GM23338 (cell line): Measurements from ENCODE around the gene HIVEP1. TPM values are rescaled to one million over a fixed set of nuclear protein-coding genes. Genes with fewer than 3 reads are reported as not detected.

ENCODE experiments used
- ATAC-seq: fragments of 200-7000 bp; cut with Tn5 transposase; 3 replicates; pipeline ENCODE4 v1.9.1; 2020
- DNase-seq: peaks from one replicate; pipeline ENCODE4 v3.0.0-alpha.2; 2015; ENCODE audit warnings: low spot score
- H2AFZ ChIP-seq: fragments of 200-600 bp; sonication (generic); 2 replicates; pipeline ENCODE4 v1.8.0; 2016; ENCODE audit warnings: antibody characterized with exemption, mild to moderate bottlenecking, moderate library complexity
- H3F3A ChIP-seq: fragments of 200-600 bp; sonication (generic); replicated peaks from 2 replicates; pipeline ENCODE4 v1.8.0; 2017; ENCODE audit warnings: antibody characterized with exemption, mixed run types, low read depth
- H3K27ac ChIP-seq: fragments of 200-600 bp; sonication (generic); 2 replicates; pipeline ENCODE4 v1.6.1; 2016; ENCODE audit warnings: low read depth
- H3K27me3 ChIP-seq: fragments of 200-600 bp; sonication (generic); 2 replicates; pipeline ENCODE4 v1.8.0; 2016; ENCODE audit warnings: mild to moderate bottlenecking, mixed run types, moderate library complexity; ENCODE audit not compliant: insufficient read depth
- H3K36me3 ChIP-seq: fragments of 200-600 bp; sonication (generic); 2 replicates; pipeline ENCODE4 v1.8.0; 2016; ENCODE audit warnings: mild to moderate bottlenecking; ENCODE audit not compliant: insufficient read depth
- H3K4me1 ChIP-seq: fragments of 200-600 bp; sonication (generic); 2 replicates; pipeline ENCODE4 v1.8.0; 2016; ENCODE audit warnings: mild to moderate bottlenecking, moderate library complexity; ENCODE audit not compliant: insufficient read depth
- H3K4me2 ChIP-seq: fragments of 200-600 bp; sonication (generic); 2 replicates; pipeline ENCODE4 v1.7.1; 2017; ENCODE audit warnings: mixed run types
- H3K4me3 ChIP-seq: fragments of 200-600 bp; sonication (generic); 2 replicates; pipeline ENCODE4 v1.6.1; 2016; ENCODE audit warnings: mixed run types
- H3K79me2 ChIP-seq: fragments of 200-600 bp; sonication (generic); replicated peaks from 2 replicates; pipeline ENCODE4 v1.8.0; 2017; ENCODE audit warnings: mild to moderate bottlenecking; ENCODE audit not compliant: insufficient read depth
- H3K9me2 ChIP-seq: fragments of 200-600 bp; sonication (generic); 2 replicates; pipeline ENCODE4 v1.8.0; 2017; ENCODE audit not compliant: insufficient read depth
- H4K20me1 ChIP-seq: fragments of 200-600 bp; sonication (generic); replicated peaks from 2 replicates; pipeline ENCODE4 v1.8.0; 2017; ENCODE audit warnings: mild to moderate bottlenecking; ENCODE audit not compliant: insufficient read depth
- H3K27ac Mint-ChIP-seq: 2 replicates; pipeline ENCODE4 v1.8.0; 2020; ENCODE audit warnings: inconsistent platforms, mild to moderate bottlenecking, moderate library complexity, mixed read lengths
- H3K27me3 Mint-ChIP-seq: 3 replicates; pipeline ENCODE4 v1.8.0; 2022; ENCODE audit warnings: low read depth, mild to moderate bottlenecking, moderate library complexity, mixed read lengths, inconsistent platforms; ENCODE audit not compliant: insufficient read depth, poor library complexity
- H3K36me3 Mint-ChIP-seq: 3 replicates; pipeline ENCODE4 v1.8.0; 2021; ENCODE audit warnings: low read depth, mild to moderate bottlenecking, inconsistent platforms, moderate library complexity, mixed read lengths
- H3K4me1 Mint-ChIP-seq: 3 replicates; pipeline ENCODE4 v1.8.0; 2020; ENCODE audit warnings: mild to moderate bottlenecking, inconsistent platforms, mixed read lengths
- H3K4me3 Mint-ChIP-seq: 3 replicates; pipeline ENCODE4 v1.8.0; 2021; ENCODE audit warnings: moderate library complexity, mild to moderate bottlenecking, inconsistent platforms, mixed read lengths
- H3K9me3 Mint-ChIP-seq: 3 replicates; pipeline ENCODE4 v1.8.0; 2020; ENCODE audit warnings: moderate library complexity, mild to moderate bottlenecking, inconsistent platforms, mixed read lengths
- CREB1 ChIP-seq: fragments of 250-450 bp; sonication (Bioruptor Pico); IDR thresholded peaks from 2 replicates; pipeline ENCODE4 v1.5.0; 2020; ENCODE audit warnings: low read depth, mild to moderate bottlenecking, moderate library complexity
- CTCF ChIP-seq, 2 experiments: fragments of 200-600 bp in 1 of 2; sonication (generic) in 1 of 2; conservative IDR thresholded peaks; 2 replicates each; pipeline versions ENCODE4 v1.5.1 to v1.6.1; 2016 to 2017; ENCODE audit warnings: antibody characterized with exemption in 2 of 2, low read depth in 2 of 2, mild to moderate bottlenecking in 2 of 2, moderate library complexity in 1 of 2
- ETS1 ChIP-seq: IDR thresholded peaks from 2 replicates; pipeline ENCODE4 v1.6.1; 2016; ENCODE audit warnings: antibody characterized with exemption
- EZH2phosphoT487 ChIP-seq: fragments of 200-600 bp; sonication (generic); IDR thresholded peaks from one replicate; pipeline ENCODE4 v1.8.1; 2018; ENCODE audit warnings: antibody characterized with exemption; ENCODE audit not compliant: unreplicated experiment
- JUNB ChIP-seq: IDR thresholded peaks from one replicate; pipeline ENCODE4 v1.6.1; 2016; ENCODE audit warnings: antibody characterized with exemption; ENCODE audit not compliant: unreplicated experiment
- NANOG ChIP-seq: IDR thresholded peaks from 2 replicates; pipeline ENCODE4 v1.6.1; 2016; ENCODE audit warnings: antibody characterized with exemption, borderline replicate concordance
- POLR2AphosphoS5 ChIP-seq: IDR thresholded peaks from 2 replicates; pipeline ENCODE4 v1.6.1; 2016; ENCODE audit warnings: antibody characterized with exemption, low read depth
- REST ChIP-seq: IDR thresholded peaks from one replicate; pipeline ENCODE4 v1.6.1; 2018; ENCODE audit warnings: antibody characterized with exemption; ENCODE audit not compliant: unreplicated experiment
- ZNF114 ChIP-seq: fragments of 250-450 bp; sonication (Bioruptor Pico); IDR thresholded peaks from 2 replicates; pipeline ENCODE4 v1.5.0; 2020; ENCODE audit warnings: mild to moderate bottlenecking, moderate library complexity
- ZNF331 ChIP-seq: fragments of 250-450 bp; sonication (Bioruptor Pico); IDR thresholded peaks from 2 replicates; pipeline ENCODE4 v1.5.0; 2020; ENCODE audit warnings: low read depth, mild to moderate bottlenecking, moderate library complexity
- polyA plus RNA-seq: library from polyadenylated mRNA; unstranded; fragments of >200 nt; fragmentation: Nextera tagmentation; extraction: Ambion mirVana; gene quantifications from 2 replicates; pipeline ENCODE4 v1.2.1, GENCODE V29; 2016
- total RNA-seq: library from RNA; depleted of rRNA; stranded (reverse); fragments of >200 nt; shearing (Covaris generic); gene quantifications from 2 replicates; pipeline ENCODE4 v1.2.3, GENCODE V29; 2014

Gene HIVEP1
- total and polyA plus RNA-seq, 2 experiments from 2014 or later, result 10.1 to 21.7 TPM

- Histone ChIP-seq H3K79me2 (peaks cover 15% of the 10 kb centered on the region; the same call in 1 of the 2 replicates), H3K9me2 (no peaks in the 10 kb centered on the region), H3K36me3 (no peaks in the 10 kb centered on the region), H2AFZ (no peak overlapping the region), H3K4me2 (no peak overlapping the region), H4K20me1 (0 out of 2 replicates have a peak, but pooled peaks cover 3% of the 10 kb centered on the region), H3F3A (no peaks in the 10 kb centered on the region), H3K4me3 (no peak overlapping the region), H3K4me1 (no peaks in the 10 kb centered on the region), H3K27me3 (no peaks in the 10 kb centered on the region), H3K27ac (no peak overlapping the region)
- H3K9me3 Mint-ChIP-seq, result 0 out of 3 replicates have a peak, but pooled peaks cover under 1% of the 10 kb centered on the region
- H3K27ac Mint-ChIP-seq, result no peak overlapping the region
- peaks cover 9% of the 10 kb centered on the region for H3K36me3 Mint-ChIP-seq
- H3K4me3 Mint-ChIP-seq, result no peak overlapping the region
- no peak for ATAC-seq
- no peak for DNase-seq
- H3K4me1 Mint-ChIP-seq, result peaks cover 3% of the 10 kb centered on the region; the same call in 2 of the 3 replicates
- TF ChIP-seq CREB1 (CRISPR knock-in tag) (no peak), CTCF (conservative IDR thresholded peaks at IDR 0.05; ENCODE audit: low read depth in 2 of 2) (no peak), JUNB (no peak), ZNF331 (no peak), REST (no peak), ETS1 (no peak), EZH2phosphoT487 (no peak)
- peaks cover 1% of the 10 kb centered on the region for H3K27me3 Mint-ChIP-seq
These were observed 90.2 kb downstream of the HIVEP1 start for GRCh38 chr6:12102350-12102749.

- Histone ChIP-seq H3K4me2 (no peak overlapping the region), H2AFZ (no peak overlapping the region), H3K27me3 (no peaks in the 10 kb centered on the region), H3F3A (no peaks in the 10 kb centered on the region), H3K79me2 (peaks cover 15% of the 10 kb centered on the region; the same call in 1 of the 2 replicates), H4K20me1 (0 out of 2 replicates have a peak, but pooled peaks cover 3% of the 10 kb centered on the region), H3K36me3 (no peaks in the 10 kb centered on the region), H3K9me2 (no peaks in the 10 kb centered on the region), H3K4me1 (no peaks in the 10 kb centered on the region), H3K27ac (no peak overlapping the region), H3K4me3 (no peak overlapping the region)
- Mint-ChIP-seq H3K4me1 (peaks cover 3% of the 10 kb centered on the region; the same call in 2 of the 3 replicates), H3K4me3 (no peak overlapping the region), H3K27me3 (peaks cover 5% of the 10 kb centered on the region), H3K36me3 (peaks cover 17% of the 10 kb centered on the region), H3K9me3 (0 out of 3 replicates have a peak, but pooled peaks cover 3% of the 10 kb centered on the region), H3K27ac (no peak overlapping the region)
- no peak for ATAC-seq
- no peak for DNase-seq
- no peak for TF ChIP-seq EZH2phosphoT487
- no peak for TF ChIP-seq ETS1
- TF ChIP-seq CTCF (conservative IDR thresholded peaks at IDR 0.05; ENCODE audit: low read depth in 2 of 2), result no peak
- no peak for TF ChIP-seq CREB1 (CRISPR knock-in tag)
- no peak for TF ChIP-seq NANOG
- no peak for TF ChIP-seq POLR2AphosphoS5
- no peak for TF ChIP-seq ZNF114 (CRISPR knock-in tag)
These were observed 91.0 kb downstream of the HIVEP1 start for GRCh38 chr6:12103158-12103557.
